Endometrial microvascular endothelial cells (primary cell): ENCODE results near the gene SENP1. TPM values are rescaled to one million over a fixed set of nuclear protein-coding genes. Genes with fewer than 3 reads are reported as not detected.

Experiments
- in situ Hi-C: cut with HindIII; loops from 2 replicates; pipeline ENCODE4 v1.10.0; 2017; ENCODE audit warnings: low sequenced_read_pairs, low pct_unique_long_range_greater_than_20kb; ENCODE audit errors: inconsistent ontology term
- total RNA-seq: library from RNA; depleted of rRNA; stranded (reverse); fragments of >200 nt; gene quantifications from one replicate; pipeline ENCODE4 v1.2.3, GENCODE V29; 2015; ENCODE audit errors: inconsistent ontology term

Gene SENP1
- total RNA-seq, 1 donor from 2014 or later: 20.0 TPM

GRCh38 chr12:48007206-48007605, 98.7 kb downstream of the SENP1 start:
- in situ Hi-C loops: no loop called here

GRCh38 chr12:48005750-48006021, 100.2 kb downstream of the SENP1 start:
- in situ Hi-C loops: no loop called here

GRCh38 chr12:48005001-48005749, 100.7 kb downstream of the SENP1 start:
- in situ Hi-C loops: no loop called here

GRCh38 chr12:48004053-48004941, 101.6 kb downstream of the SENP1 start, which contains the start of gene COL2A1:
TSS of gene COL2A1 (minus strand) at chr12:48004476. CDS start at chr12:48004321, 155 bp downstream.
- in situ Hi-C loops: no loop called here

- in situ Hi-C loops: no loop called here
Measured at GRCh38 chr12:48003226-48004052, 102.4 kb downstream of the SENP1 start.

- in situ Hi-C loops: no loop called here
Measured at GRCh38 chr12:48002773-48003218, 103.1 kb downstream of the SENP1 start.

GRCh38 chr12:48002414-48002730, 103.5 kb downstream of the SENP1 start:
- in situ Hi-C loops: no loop called here

- in situ Hi-C loops: no loop called here
Measured at GRCh38 chr12:48001505-48002413, 104.1 kb downstream of the SENP1 start.

GRCh38 chr12:48000878-48001504, 104.9 kb downstream of the SENP1 start:
- in situ Hi-C loops: no loop called here

- in situ Hi-C loops: no loop called here
Measured at GRCh38 chr12:47999816-48000215, 106.1 kb downstream of the SENP1 start.

GRCh38 chr12:47997321-47997720, 108.6 kb downstream of the SENP1 start:
- in situ Hi-C loops: no loop called here

- in situ Hi-C loops: no loop called here
Measured at GRCh38 chr12:47995981-47996401, 109.9 kb downstream of the SENP1 start.

- in situ Hi-C loops: no loop called here
Measured at GRCh38 chr12:47993491-47993890, 112.4 kb downstream of the SENP1 start.

Other genes with a start within 250 kb of the SENP1 start
- gene VDR, start 201.1 kb downstream of the SENP1 start, total RNA-seq: 3.6 TPM
- 115 TPM for gene TMEM106C, start 142.5 kb downstream of the SENP1 start, total RNA-seq
- gene COL2A1, start 101.6 kb downstream of the SENP1 start, total RNA-seq: not detected
- gene PFKM, start 13.3 kb upstream of the SENP1 start, total RNA-seq: 70.6 TPM
- 19.1 TPM for gene ASB8, start 51.4 kb upstream of the SENP1 start, total RNA-seq
- 0.28 TPM for gene CCDC184, start 77.6 kb upstream of the SENP1 start, total RNA-seq
- not detected for gene OR10AD1, start 97.2 kb upstream of the SENP1 start, total RNA-seq
- 8.5 TPM for gene ZNF641, start 244.8 kb upstream of the SENP1 start, total RNA-seq